Ectodermal cell (in vitro differentiated cells): ENCODE results near the gene NME9.

Experiments
- H3K27ac ChIP-seq: 2 replicates; pipeline ENCODE4 v1.7.0; 2013; ENCODE audit warnings: mild to moderate bottlenecking, low read depth, low read length; ENCODE audit not compliant: insufficient read depth, poor library complexity, severe bottlenecking
- H3K27me3 ChIP-seq: 2 replicates; pipeline ENCODE4 v1.7.0; 2013; ENCODE audit warnings: mild to moderate bottlenecking, low read length; ENCODE audit not compliant: insufficient read depth, control insufficient read depth, poor library complexity, severe bottlenecking
- H3K36me3 ChIP-seq: one replicate; pipeline ENCODE4 v1.7.0; 2013; ENCODE audit warnings: low read length; ENCODE audit not compliant: control insufficient read depth, insufficient read depth
- H3K4me1 ChIP-seq: one replicate; pipeline ENCODE4 v1.7.0; 2013; ENCODE audit warnings: low read length; ENCODE audit not compliant: control insufficient read depth, insufficient read depth
- H3K4me3 ChIP-seq: 2 replicates; pipeline ENCODE4 v1.7.0; 2013; ENCODE audit warnings: low read depth, low read length, control low read depth; ENCODE audit not compliant: insufficient read depth
- H3K9me3 ChIP-seq: 2 replicates; pipeline ENCODE4 v1.7.0; 2013; ENCODE audit warnings: mild to moderate bottlenecking, low read length, moderate library complexity; ENCODE audit not compliant: control insufficient read depth
- WGBS, 2 experiments: methylation state at CpG; one replicate each; pipeline ENCODE4 v1.1.7; 2013; ENCODE audit warnings: missing lambda C conversion rate in 2 of 2; 5-methylcytosine and 5-hydroxymethylcytosine counted together

NME9 gene

DNA sequence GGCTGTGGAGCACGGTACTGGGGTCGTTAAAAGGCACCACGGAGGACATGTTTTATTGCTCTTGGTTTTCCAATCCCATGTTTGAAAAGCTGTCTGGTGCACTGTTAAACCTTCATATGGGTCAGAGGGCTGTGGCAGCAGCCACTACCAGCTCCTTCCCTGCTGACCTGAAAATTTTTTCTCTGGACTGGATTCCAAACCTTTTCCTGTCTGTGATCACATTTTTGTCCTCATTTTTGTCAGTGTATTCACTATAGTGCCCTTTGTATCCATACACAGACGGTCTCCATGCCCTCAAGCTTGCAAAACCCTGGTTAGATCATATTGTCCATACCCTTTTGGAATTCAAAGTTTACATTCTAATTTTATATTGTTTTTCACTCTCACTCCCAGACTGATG is 70.5 kb downstream of the NME9 start:
- no peaks in the 10 kb centered on the region for H3K9me3 ChIP-seq
- H3K36me3 ChIP-seq, result no peaks in the 10 kb centered on the region
- H3K27me3 ChIP-seq, result no peaks in the 10 kb centered on the region
- no peaks in the 10 kb centered on the region for H3K4me1 ChIP-seq
- WGBS, 2 experiments, result 95 to 98% methylated on average over 4 of the region's 4 CpGs
- no peak overlapping the region for H3K27ac ChIP-seq
- no peak overlapping the region for H3K4me3 ChIP-seq

DNA sequence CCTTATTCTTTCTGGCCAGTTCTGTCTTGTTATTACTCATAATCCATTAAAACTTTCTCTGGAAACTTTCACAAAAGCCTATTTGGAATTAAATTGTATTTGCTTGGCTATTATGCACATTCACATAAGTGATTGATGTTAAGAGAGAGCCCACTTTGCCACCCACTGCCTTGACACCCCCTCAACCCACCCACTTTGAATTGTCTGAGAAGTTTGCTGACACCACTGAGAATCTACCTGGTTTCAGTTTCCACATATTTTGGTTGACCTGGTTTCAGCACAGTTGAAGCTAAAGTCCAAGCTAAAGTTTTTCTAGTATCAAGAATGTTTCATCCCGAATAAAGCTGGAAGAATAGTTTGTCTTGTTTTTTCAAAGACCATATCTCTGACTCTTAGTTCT is 71.7 kb downstream of the NME9 start:
- Histone ChIP-seq H3K9me3 (no peaks in the 10 kb centered on the region), H3K36me3 (no peaks in the 10 kb centered on the region), H3K4me3 (no peak overlapping the region), H3K27ac (no peak overlapping the region), H3K4me1 (no peaks in the 10 kb centered on the region), H3K27me3 (no peaks in the 10 kb centered on the region)
- 93 to 94% methylated on average over 1 of the region's 1 CpG for WGBS, 2 experiments

DNA sequence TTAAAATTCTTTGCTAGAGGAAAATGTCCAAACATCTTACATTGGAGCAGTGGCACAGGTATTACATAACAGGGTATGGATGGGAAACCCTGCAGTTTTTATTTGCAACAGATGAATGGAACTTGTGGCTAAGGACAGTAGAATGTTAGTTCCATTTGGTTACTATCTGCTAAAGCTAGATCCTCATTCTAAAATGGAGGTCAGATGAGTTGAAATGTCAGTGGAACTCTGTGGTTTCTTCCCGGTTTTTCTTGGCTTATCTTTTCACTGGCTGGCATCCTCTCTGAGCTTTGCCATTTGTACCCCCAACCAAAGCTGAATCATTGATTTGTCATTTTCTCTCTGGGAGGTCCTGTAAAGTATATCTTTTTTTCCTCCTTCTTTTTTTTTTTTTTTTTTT is 73.6 kb downstream of the NME9 start:
- H3K27me3 ChIP-seq, result no peaks in the 10 kb centered on the region
- no peaks in the 10 kb centered on the region for H3K4me1 ChIP-seq
- H3K36me3 ChIP-seq, result no peaks in the 10 kb centered on the region
- no peaks in the 10 kb centered on the region for H3K9me3 ChIP-seq
- H3K27ac ChIP-seq, result no peak overlapping the region
- no peak overlapping the region for H3K4me3 ChIP-seq
- 94 to 100% methylated on average over 1 of the region's 1 CpG for WGBS, 2 experiments

DNA sequence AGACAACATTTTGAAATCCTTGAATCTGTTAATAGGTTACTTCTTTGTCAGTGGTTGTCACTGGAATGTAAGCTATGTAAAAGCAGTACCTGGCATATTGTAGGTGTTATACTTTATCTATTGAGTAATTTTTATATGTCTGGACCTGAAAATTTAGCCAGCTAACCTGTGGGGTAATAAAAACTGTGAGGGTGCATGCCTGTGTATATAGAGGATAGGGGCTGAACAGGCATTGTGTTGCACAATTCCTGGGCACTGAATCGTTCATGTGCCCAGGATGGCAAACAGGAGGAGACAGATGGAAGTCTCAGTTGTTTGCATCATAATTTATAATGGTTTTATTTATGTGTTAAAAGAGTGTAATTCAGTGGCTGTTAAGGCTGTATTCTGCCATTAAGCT is 75.4 kb downstream of the NME9 start:
- Histone ChIP-seq H3K27ac (no peak overlapping the region), H3K36me3 (peaks cover 3% of the 10 kb centered on the region), H3K27me3 (no peaks in the 10 kb centered on the region), H3K9me3 (no peaks in the 10 kb centered on the region), H3K4me3 (no peak overlapping the region), H3K4me1 (no peaks in the 10 kb centered on the region)
- 94 to 95% methylated on average over 1 of the region's 1 CpG for WGBS, 2 experiments

DNA sequence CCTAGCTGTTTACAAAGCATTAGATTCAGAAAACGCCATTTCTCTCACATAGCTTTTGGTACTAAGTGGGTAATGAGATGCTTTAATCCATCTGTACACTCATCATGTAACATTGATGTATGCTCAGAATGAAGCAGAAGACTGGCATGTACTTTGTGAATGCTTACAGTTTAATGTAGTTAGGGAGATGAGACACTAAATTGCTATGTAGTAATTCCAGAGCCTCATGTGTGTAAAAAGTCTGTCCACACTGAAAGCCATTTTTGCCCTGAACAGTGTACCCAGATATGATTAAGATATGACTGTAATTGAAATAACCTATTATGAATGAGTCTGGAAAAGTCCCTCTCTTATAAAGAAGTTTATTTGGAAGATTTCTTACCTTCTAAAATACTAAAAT is 76.0 kb downstream of the NME9 start:
- H3K9me3 ChIP-seq, result no peaks in the 10 kb centered on the region
- H3K4me1 ChIP-seq, result no peaks in the 10 kb centered on the region
- H3K27me3 ChIP-seq, result no peaks in the 10 kb centered on the region
- H3K36me3 ChIP-seq, result peaks cover 3% of the 10 kb centered on the region
- WGBS, 2 experiments, result 100% methylated on average over 1 of the region's 1 CpG; no CpG with 5 or more reads in 1 of the 2 experiments
- H3K4me3 ChIP-seq, result no peak overlapping the region
- H3K27ac ChIP-seq, result no peak overlapping the region
